ENCODE data around the gene INTS12. TPM values are rescaled to one million over a fixed set of nuclear protein-coding genes. Genes with fewer than 3 reads are reported as not detected.

INTS12 gene
- total and polyA plus RNA-seq, 2 of the 8 experiments (the other 6 are each of a cell fraction or from before 2014, with no cell fraction given), result 12.3 to 14.1 TPM

GRCh38 chr4:105715692-105716278 is 7.3 kb upstream of the INTS12 start (continued):
- TF ChIP-seq, protein P1, sequence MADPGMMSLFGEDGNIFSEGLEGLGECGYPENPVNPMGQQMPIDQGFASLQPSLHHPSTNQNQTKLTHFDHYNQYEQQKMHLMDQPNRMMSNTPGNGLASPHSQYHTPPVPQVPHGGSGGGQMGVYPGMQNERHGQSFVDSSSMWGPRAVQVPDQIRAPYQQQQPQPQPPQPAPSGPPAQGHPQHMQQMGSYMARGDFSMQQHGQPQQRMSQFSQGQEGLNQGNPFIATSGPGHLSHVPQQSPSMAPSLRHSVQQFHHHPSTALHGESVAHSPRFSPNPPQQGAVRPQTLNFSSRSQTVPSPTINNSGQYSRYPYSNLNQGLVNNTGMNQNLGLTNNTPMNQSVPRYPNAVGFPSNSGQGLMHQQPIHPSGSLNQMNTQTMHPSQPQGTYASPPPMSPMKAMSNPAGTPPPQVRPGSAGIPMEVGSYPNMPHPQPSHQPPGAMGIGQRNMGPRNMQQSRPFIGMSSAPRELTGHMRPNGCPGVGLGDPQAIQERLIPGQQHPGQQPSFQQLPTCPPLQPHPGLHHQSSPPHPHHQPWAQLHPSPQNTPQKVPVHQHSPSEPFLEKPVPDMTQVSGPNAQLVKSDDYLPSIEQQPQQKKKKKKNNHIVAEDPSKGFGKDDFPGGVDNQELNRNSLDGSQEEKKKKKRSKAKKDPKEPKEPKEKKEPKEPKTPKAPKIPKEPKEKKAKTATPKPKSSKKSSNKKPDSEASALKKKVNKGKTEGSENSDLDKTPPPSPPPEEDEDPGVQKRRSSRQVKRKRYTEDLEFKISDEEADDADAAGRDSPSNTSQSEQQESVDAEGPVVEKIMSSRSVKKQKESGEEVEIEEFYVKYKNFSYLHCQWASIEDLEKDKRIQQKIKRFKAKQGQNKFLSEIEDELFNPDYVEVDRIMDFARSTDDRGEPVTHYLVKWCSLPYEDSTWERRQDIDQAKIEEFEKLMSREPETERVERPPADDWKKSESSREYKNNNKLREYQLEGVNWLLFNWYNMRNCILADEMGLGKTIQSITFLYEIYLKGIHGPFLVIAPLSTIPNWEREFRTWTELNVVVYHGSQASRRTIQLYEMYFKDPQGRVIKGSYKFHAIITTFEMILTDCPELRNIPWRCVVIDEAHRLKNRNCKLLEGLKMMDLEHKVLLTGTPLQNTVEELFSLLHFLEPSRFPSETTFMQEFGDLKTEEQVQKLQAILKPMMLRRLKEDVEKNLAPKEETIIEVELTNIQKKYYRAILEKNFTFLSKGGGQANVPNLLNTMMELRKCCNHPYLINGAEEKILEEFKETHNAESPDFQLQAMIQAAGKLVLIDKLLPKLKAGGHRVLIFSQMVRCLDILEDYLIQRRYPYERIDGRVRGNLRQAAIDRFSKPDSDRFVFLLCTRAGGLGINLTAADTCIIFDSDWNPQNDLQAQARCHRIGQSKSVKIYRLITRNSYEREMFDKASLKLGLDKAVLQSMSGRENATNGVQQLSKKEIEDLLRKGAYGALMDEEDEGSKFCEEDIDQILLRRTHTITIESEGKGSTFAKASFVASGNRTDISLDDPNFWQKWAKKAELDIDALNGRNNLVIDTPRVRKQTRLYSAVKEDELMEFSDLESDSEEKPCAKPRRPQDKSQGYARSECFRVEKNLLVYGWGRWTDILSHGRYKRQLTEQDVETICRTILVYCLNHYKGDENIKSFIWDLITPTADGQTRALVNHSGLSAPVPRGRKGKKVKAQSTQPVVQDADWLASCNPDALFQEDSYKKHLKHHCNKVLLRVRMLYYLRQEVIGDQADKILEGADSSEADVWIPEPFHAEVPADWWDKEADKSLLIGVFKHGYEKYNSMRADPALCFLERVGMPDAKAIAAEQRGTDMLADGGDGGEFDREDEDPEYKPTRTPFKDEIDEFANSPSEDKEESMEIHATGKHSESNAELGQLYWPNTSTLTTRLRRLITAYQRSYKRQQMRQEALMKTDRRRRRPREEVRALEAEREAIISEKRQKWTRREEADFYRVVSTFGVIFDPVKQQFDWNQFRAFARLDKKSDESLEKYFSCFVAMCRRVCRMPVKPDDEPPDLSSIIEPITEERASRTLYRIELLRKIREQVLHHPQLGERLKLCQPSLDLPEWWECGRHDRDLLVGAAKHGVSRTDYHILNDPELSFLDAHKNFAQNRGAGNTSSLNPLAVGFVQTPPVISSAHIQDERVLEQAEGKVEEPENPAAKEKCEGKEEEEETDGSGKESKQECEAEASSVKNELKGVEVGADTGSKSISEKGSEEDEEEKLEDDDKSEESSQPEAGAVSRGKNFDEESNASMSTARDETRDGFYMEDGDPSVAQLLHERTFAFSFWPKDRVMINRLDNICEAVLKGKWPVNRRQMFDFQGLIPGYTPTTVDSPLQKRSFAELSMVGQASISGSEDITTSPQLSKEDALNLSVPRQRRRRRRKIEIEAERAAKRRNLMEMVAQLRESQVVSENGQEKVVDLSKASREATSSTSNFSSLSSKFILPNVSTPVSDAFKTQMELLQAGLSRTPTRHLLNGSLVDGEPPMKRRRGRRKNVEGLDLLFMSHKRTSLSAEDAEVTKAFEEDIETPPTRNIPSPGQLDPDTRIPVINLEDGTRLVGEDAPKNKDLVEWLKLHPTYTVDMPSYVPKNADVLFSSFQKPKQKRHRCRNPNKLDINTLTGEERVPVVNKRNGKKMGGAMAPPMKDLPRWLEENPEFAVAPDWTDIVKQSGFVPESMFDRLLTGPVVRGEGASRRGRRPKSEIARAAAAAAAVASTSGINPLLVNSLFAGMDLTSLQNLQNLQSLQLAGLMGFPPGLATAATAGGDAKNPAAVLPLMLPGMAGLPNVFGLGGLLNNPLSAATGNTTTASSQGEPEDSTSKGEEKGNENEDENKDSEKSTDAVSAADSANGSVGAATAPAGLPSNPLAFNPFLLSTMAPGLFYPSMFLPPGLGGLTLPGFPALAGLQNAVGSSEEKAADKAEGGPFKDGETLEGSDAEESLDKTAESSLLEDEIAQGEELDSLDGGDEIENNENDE (IDR thresholded peaks at IDR 0.05; ENCODE audit: insufficient replicate concordance, low read length), result no peak
- TF ChIP-seq CHD1 (IDR thresholded peaks at IDR 0.05; ENCODE audit: low read depth, low read length), result no peak
- TF ChIP-seq, protein P2, sequence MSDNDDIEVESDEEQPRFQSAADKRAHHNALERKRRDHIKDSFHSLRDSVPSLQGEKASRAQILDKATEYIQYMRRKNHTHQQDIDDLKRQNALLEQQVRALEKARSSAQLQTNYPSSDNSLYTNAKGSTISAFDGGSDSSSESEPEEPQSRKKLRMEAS (IDR thresholded peaks at IDR 0.05), result no peak
- TF ChIP-seq CREB1 (IDR thresholded peaks at IDR 0.05), result no peak
- no peak for TF ChIP-seq ASH2L (IDR thresholded peaks at IDR 0.05; ENCODE audit: low read length)
- no peak for TF ChIP-seq SP4 (IDR thresholded peaks at IDR 0.05; ENCODE audit: low read length)
- TF ChIP-seq HDAC6 (IDR thresholded peaks at IDR 0.05; ENCODE audit: low read depth, low read length), result no peak
- no peak for TF ChIP-seq YY1 (IDR thresholded peaks at IDR 0.05; ENCODE audit: low read depth, low read length)
- TF ChIP-seq GTF2F1 (IDR thresholded peaks at IDR 0.05; ENCODE audit: borderline replicate concordance, low read depth, low read length), result no peak
- TF ChIP-seq RFX5 (IDR thresholded peaks at IDR 0.05; ENCODE audit: borderline replicate concordance, low read depth, low read length), result no peak
- no peak for TF ChIP-seq SAP30 (IDR thresholded peaks at IDR 0.05; ENCODE audit: insufficient read depth, insufficient replicate concordance, low read length)
